HG03066 (cell line): ENCODE measurements around the gene STON2.
"Not testable (repeated sequence)": the region's sequence is repeated elsewhere in the genome, so short reads cannot be mapped to it uniquely, and the experiment has no call there.

Experiments used
- ATAC-seq: cut with Tn5 transposase; IDR thresholded peaks from one replicate; pipeline ENCODE4 v1.9.1; 2021; ENCODE audit warnings: low read depth; ENCODE audit not compliant: unreplicated experiment

The STON2 gene

GRCh38 chr14:81384900-81385299 is 15.2 kb downstream of the STON2 start:
- no peak for ATAC-seq

GRCh38 chr14:81382517-81383225 is 17.5 kb downstream of the STON2 start:
- no peak for ATAC-seq

DNA sequence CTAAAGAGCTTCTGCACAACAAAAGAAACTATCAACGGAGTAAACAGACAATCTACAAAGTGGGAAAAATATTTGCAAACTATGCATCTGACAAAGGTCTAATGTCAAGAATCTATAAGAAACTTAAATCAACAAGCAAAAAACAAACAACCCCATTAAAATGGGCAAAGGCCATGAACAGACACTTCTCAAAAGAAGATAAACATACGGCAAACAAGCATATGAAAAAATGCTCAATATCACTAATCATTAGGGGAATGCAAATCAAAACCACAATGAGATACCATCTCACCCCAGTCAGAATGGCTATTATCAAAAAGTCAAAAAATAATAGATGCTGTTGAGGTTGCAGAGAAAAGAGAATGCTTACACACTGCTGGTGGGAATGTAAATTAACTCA is 20.1 kb downstream of the STON2 start:
- ATAC-seq, result not testable (repeated sequence)

- no peak for ATAC-seq
Measured at GRCh38 chr14:81371802-81372201, 28.3 kb downstream of the STON2 start.

GRCh38 chr14:81367563-81367962 is 32.6 kb downstream of the STON2 start:
- ATAC-seq, result no peak

GRCh38 chr14:81366884-81367283 is 33.2 kb downstream of the STON2 start:
- ATAC-seq, result no peak

DNA sequence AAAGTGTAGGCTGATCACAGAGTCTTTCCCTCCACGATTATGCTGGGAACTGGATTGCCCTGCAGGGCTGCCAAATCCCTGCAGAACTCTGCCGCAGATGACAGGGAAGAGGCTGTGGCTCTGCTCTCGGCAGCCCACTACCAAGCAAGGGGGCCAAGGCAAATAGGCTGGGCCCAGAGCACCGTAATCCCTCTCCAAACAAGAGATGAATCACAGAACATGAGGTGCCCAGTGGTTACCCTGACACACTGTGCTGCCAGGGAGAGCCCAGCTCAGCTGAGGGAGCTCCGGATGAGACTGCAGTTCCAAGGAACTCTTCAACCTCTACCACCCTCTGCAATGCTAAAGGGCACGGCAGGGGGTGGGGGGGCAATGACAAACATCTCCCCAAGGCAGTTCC is 33.9 kb downstream of the STON2 start:
- ATAC-seq, result no peak

DNA sequence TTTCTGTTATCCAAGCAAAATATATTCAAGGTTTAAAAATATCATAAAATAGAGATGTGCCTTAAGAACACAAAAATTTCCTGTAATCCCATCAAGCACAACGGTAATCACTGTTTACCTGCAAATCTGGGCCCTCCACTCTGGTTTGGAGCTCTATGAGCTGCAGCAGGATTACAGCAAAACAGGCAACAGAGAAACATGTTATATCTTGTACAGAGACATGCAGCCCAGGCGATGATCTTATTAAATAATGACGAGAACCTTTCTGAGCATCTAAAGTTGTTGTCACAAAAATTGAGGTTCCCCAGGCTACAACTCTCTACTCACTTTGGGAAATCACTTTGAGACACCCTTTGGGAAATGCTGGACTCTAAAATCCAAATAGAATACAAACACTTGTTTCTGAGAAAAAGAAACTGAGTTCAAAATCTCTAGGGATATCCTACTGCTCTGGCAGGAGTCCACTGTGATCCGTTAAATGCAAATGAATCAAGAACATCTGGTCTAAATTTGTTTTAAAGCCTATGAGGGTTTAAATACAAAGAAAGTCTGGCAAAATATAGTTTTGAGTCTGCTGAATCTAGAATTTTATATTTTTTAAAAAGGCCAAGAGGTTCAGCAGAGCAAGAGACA is 36.3 kb downstream of the STON2 start:
- no peak for ATAC-seq

DNA sequence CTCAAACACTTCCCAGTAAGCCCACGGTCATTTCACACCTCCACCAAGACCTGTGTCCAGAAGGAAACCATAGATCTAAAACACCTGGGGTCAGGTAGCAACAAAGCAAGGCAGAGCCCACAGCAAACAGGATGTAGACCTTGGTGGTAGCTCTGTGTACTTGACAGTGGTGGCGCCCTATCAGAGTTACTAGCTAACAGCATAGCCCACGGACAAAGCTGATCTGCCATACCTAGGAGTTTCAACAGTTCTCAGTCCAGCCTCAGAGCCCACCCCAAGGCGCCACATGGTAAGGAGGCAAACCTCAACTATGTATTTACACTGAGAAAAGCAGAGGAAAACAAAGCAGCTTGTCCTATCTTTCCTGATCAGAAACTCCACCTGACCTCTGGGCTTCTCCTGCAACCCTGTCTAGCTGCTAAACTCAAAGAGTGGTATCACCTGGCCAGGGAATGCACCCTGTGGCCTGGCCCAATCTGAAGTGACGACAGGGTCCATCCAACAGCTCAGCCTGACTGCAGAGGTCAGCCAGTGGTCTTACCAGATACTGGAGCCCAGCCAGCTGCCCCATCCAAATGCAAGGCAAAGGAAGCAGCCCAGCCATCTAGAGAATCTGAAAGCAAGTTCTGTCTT is 46.3 kb downstream of the STON2 start:
- ATAC-seq, result no peak

DNA sequence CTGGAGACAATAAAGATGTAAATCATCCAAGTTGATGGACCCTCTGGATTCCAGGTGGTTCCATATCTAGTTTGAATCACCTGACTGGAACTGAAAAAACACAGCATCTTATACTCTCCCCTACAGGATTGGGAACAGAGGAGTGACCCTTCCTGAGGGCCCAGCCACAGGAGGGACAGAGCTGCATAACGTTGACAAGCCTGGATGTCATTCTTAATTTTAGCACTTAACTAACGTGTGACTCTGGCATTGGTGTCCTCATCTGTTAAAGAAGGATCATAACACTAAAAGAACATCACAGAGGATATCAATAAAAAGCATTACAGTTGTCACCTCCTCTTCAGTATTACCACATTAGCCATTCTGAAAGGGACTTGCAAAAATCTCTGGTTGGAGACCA is 47.7 kb downstream of the STON2 start:
- no peak for ATAC-seq

DNA sequence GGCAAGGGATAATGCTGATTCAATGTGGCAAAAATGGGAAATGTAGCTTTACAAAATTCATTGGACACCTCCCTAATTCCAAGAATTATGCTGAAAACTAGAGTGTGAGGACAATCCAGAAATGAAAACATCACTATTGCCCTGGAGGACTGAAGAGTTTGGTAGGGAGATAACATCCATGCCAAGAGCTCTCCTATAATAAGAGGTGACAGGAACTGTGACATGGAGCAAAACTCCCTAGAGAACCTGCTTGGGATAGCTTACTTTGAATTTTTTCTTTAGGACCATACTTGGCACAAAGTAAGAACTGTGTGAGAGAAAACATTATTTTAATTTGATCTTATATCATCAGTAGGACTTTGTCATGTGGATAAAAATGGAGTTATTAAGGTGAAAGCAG is 48.9 kb downstream of the STON2 start:
- no peak for ATAC-seq

DNA sequence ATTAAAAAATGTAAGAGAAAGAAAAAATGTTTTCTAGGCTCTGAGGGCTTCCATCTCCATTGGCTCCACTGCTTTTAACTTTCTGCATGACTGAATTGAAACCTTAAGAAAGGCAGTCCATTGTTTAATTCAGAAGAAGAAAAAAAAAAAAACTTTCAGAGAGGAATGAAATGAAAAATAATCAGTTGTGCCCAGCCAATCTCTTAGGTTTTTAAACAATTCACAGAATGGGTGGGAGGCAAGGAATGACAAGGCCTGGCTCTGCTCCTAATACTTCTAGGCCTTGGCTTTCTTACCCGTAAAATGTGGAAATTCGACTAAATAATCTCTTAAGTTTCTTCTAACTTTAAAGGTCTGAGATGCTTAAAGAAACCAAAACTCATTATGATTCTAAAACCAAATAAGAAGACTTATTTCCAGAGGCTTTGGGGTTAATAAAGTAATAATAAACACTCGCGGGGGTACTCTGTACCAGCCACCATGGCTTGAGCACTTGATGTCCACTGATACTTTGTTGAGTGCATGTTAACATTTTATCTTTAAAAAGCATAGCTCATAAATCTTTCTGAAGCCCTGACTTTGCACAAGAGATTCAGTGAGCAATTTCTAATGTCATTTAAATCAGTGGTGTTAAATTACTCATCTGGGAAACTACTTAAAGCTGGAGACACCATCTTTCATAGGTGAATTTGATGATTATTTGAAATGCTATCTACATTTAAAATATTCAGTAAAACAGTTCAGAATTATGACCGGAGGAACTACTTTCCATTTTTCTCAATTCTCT is 49.6 kb downstream of the STON2 start:
- no peak for ATAC-seq

DNA sequence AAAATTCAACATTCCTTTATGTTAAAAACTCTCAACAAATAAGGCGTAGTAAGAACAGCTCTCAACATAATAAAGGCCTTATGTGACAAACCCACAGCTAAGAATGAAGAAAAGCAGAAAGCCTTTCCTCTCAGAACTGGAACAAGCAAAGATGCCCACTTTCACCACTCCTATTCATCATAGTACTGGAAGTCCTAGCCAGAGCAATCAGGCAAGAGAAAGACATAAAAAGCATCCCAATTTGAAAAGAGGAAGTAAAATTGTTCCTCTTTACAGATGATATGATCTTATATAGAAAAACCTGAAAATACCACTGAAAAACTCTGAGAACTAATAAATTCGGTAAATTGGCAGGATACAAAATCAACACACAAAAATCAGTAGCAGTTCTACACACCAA is 52.1 kb downstream of the STON2 start:
- no peak for ATAC-seq

DNA sequence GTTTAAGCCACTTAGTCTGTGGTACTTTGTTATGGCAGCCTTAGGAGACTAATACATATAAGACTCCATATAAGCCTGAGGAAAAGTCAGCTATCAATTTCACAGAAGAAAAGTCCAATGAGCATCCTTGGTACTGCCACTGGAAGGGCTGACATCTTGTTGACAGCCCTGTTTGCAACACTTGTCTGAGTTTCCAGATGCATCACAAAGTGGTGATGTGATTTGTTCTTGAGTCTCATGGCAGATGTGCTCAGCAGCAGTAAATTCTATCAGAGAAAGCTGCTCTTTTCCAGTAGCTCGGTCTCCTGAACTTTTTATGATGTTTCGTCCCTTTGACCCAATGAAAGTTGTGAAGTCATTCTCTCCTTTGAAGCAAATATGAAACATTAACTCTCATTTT is 54.3 kb downstream of the STON2 start:
- no peak for ATAC-seq

GRCh38 chr14:81344481-81345160 is 55.5 kb downstream of the STON2 start:
- ATAC-seq, result no peak

DNA sequence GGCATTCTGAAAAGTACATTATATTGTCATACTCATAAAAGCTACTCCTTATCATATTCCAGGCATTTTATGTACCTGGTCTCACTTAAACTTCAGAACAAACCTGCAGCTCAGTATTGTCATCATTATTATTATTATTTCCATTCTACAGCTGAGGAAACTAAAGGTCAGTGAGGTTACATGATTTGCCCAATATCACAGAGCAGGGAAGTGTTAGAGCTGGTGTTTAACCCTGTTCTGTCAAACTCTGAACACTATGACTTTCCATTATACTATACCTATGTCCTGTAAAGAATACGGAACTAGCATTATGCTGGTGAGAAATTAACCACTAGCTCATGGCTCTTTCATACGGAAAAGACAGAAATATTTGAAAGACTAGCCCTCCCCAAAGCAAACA is 56.4 kb downstream of the STON2 start:
- no peak for ATAC-seq

DNA sequence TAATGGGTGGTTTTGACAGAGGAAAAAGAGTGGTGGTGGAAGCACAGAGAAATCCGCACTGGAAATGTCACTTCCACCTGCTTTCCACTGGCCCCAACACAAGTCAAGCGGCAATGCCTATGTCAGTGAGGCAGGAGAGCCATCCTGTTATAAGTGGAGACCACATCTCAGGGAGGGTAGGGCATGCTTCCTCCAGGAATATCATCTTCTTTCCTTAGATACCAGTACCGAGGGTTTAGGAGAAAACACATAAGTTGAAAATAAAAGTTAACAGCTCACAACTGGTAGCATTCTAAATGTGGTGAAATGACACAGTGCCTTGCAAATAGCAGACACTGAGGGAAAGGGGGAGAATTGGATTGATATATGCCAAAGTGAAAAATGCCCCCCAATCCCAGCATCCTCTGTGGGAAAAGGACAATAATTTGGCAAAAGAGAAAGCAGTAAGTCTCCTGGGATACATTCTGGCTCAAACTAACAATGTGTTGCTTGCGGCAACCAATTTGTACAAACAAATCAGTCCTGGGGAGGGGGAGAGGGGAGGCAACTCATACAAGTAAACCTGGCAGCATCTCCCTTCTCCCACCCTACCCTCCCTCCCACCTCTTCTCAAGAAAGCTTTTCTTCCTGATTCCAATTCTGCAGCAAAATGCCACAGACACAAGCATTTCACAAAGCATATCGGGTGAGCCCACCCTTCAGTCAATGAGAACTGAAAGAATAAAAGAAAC is 57.1 kb downstream of the STON2 start:
- no peak for ATAC-seq

- ATAC-seq, result no peak
Measured at GRCh38 chr14:81341781-81342180, 58.3 kb downstream of the STON2 start.

DNA sequence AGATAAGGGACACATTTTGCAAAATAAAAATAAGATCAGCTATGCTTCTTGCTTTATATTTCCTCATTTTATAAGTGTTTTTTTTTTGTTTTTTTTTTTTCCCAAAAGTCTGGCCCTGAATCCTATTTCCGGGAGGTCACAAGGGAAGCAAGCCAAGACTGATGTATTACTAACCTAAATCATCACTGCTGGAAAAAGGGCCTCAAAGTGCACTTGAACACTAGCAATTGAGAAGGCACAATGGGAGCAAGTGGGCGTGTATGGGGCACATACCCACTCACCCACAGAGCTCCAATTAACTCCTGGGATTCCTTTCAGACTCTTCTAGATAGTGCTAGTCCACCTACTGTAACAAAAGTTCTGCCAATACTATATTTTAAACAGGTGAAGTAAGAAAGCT is 58.8 kb downstream of the STON2 start:
- no peak for ATAC-seq

DNA sequence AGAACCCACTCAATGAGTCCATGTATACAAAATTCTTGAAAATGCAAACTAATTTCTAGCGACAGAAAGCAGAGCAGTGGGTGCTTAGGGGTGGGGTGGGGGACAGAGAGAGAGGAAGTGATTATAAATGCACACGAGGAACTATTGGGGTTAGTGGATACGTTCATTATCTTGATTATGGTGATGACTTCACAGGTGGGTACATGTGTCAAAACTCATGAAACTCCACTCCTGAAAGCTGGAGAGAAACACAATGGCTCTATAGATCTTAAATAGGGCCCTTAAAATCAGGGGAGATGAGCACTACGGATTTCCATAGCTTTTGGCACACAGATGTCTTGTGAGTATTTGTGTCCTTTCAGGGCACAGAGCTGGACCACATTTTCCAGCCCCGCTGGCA is 59.9 kb downstream of the STON2 start:
- ATAC-seq, result no peak
